Activated naive CD8-positive, alpha-beta T cell treated with anti-CD3 and anti-CD28 coated beads for 36 hours (primary cell): ENCODE data around the gene CLCA1. TPM values are rescaled to one million over a fixed set of nuclear protein-coding genes. Genes with fewer than 3 reads are reported as not detected.

Source experiments
- DNase-seq: peaks from one replicate; pipeline ENCODE4 v3.0.0; 2021
- H3K27ac Mint-ChIP-seq: one replicate; pipeline ENCODE4 v1.8.0; 2022; ENCODE audit warnings: mild to moderate bottlenecking, moderate library complexity, mixed read lengths
- H3K27me3 Mint-ChIP-seq: one replicate; pipeline ENCODE4 v1.8.0; 2022; ENCODE audit warnings: mild to moderate bottlenecking, mixed read lengths
- H3K36me3 Mint-ChIP-seq: one replicate; pipeline ENCODE4 v1.8.0; 2021; ENCODE audit warnings: mild to moderate bottlenecking, mixed read lengths
- H3K4me1 Mint-ChIP-seq: one replicate; pipeline ENCODE4 v1.8.0; 2021; ENCODE audit warnings: mixed read lengths
- H3K4me3 Mint-ChIP-seq: one replicate; pipeline ENCODE4 v1.8.0; 2022; ENCODE audit warnings: mild to moderate bottlenecking, moderate library complexity, mixed read lengths
- H3K9me3 Mint-ChIP-seq: one replicate; pipeline ENCODE4 v1.8.0; 2022; ENCODE audit warnings: mixed read lengths
- total RNA-seq, 2 experiments: library from RNA; stranded (reverse); gene quantifications; one replicate each; pipeline ENCODE4 v1.2.3, GENCODE V29; 2021

The CLCA1 gene
- total RNA-seq, 2 experiments from 2014 or later, result not detected

DNA sequence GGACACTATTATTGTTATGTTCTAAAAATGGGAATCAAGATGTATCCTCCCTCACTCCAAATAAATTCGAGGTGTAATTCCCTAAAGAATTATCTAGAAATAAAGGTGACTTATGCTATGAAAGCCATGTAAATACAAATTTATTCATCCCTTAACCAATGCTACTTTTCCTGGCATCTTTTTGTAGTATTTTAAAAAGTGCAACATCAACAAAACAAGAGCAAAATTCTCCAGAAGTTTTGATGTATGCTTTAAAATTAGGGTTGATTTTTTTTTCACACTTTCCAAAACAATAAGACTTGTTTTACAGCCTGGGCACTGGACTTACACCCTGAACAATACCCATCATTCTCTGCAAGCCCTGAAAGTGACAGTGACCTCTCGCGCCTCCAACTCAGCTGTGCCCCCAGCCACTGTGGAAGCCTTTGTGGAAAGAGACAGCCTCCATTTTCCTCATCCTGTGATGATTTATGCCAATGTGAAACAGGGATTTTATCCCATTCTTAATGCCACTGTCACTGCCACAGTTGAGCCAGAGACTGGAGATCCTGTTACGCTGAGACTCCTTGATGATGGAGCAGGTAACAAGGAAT, 21.4 kb upstream of the CLCA1 start:
- H3K36me3 Mint-ChIP-seq, result no peaks in the 10 kb centered on the region
- H3K4me3 Mint-ChIP-seq, result no peak overlapping the region
- DNase-seq, result no peak
- no peaks in the 10 kb centered on the region for H3K9me3 Mint-ChIP-seq
- H3K4me1 Mint-ChIP-seq, result no peaks in the 10 kb centered on the region
- H3K27ac Mint-ChIP-seq, result no peak overlapping the region
- peaks cover 4% of the 10 kb centered on the region for H3K27me3 Mint-ChIP-seq

DNA sequence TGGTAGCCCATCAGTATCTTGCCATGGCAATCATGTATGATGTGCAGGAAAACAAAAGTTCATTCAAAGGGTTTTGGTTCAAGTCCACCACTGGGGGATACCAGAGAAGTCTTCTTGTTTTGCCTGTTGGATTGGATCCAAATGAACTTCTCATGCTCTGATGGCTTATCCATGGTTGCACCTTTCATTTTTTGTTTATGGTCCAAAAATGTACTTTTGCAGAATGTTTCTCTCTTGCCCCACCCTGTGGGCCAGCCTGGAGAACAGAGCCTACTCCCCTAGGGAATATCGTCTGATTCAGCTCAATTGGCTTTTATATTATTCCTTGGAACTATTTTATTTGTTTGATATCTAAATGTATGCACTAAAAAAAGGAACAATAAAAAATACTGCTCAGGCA, 20.1 kb upstream of the CLCA1 start:
- Mint-ChIP-seq H3K36me3 (no peaks in the 10 kb centered on the region), H3K9me3 (no peaks in the 10 kb centered on the region), H3K27ac (no peak overlapping the region), H3K4me1 (no peaks in the 10 kb centered on the region), H3K4me3 (no peak overlapping the region), H3K27me3 (peaks cover 4% of the 10 kb centered on the region)
- no peak for DNase-seq

DNA sequence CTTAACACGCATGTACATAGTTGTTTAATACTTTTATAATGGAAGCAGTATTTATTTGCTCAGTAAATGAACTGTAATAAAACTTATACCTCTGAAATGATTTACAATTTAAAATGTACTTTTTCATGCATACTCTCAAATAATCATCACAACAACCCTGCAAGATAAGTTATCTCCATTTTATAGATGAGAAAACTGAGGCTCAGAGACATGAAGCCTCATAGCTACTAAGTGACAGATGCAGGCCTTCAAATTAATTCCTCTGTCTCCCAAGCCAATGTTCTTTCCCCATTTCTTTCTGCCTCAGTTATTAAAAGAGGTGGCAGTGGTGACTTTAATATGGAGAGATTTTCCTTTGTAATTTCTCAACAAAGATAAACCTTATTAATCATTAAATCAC, 19.6 kb upstream of the CLCA1 start:
- Mint-ChIP-seq H3K9me3 (no peaks in the 10 kb centered on the region), H3K4me1 (no peaks in the 10 kb centered on the region), H3K27ac (no peak overlapping the region), H3K36me3 (no peaks in the 10 kb centered on the region), H3K4me3 (no peak overlapping the region), H3K27me3 (peaks cover 4% of the 10 kb centered on the region)
- DNase-seq, result no peak

DNA sequence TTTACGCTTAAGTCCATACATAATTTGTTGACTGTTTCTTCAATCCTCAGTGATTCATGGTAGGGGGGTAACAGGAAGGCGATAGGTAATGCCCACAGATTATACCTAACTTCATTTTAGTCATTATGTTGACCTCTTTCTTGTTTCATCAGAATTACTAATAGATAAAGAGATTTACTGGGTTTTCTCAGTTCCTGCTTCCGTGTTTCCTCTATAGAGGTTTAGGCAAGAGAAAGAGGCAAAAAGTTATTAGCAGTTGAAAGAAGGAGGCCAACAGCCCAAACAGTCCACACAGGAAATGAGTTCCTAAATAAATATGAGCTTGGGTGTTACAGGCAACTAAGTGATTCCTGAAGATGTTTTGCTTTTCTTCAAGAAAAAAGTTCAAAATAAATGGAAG, 17.9 kb upstream of the CLCA1 start:
- no peak overlapping the region for H3K27ac Mint-ChIP-seq
- DNase-seq, result no peak
- H3K4me3 Mint-ChIP-seq, result no peak overlapping the region
- H3K36me3 Mint-ChIP-seq, result no peaks in the 10 kb centered on the region
- H3K4me1 Mint-ChIP-seq, result no peaks in the 10 kb centered on the region
- H3K27me3 Mint-ChIP-seq, result peaks cover 4% of the 10 kb centered on the region
- H3K9me3 Mint-ChIP-seq, result no peaks in the 10 kb centered on the region

DNA sequence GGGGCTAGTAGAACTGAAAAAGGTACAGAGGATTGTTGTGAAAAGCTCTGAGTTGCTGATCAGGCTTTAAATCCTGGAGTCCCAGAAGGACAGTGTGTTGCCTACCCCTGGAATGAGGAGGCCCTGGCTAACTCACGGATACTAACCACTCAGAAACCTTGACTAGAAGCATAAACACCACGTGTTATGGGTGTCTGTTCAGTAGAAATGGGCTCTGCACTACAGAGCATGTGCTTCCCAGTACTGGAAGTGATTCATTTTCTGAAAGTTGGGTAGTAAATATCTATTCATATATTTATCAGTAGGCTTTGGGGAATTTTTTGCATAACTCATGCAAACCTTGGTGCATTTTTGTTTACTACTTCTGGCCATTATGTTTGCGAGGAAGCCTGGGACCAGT, 15.1 kb upstream of the CLCA1 start:
- Mint-ChIP-seq H3K27me3 (peaks cover 5% of the 10 kb centered on the region), H3K4me1 (no peaks in the 10 kb centered on the region), H3K27ac (no peak overlapping the region), H3K36me3 (no peaks in the 10 kb centered on the region), H3K9me3 (no peaks in the 10 kb centered on the region), H3K4me3 (no peak overlapping the region)
- DNase-seq, result no peak

DNA sequence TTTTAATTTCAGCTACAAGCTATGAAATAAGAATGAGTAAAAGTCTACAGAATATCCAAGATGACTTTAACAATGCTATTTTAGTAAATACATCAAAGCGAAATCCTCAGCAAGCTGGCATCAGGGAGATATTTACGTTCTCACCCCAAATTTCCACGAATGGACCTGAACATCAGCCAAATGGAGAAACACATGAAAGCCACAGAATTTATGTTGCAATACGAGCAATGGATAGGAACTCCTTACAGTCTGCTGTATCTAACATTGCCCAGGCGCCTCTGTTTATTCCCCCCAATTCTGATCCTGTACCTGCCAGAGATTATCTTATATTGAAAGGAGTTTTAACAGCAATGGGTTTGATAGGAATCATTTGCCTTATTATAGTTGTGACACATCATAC, 13.7 kb upstream of the CLCA1 start:
- peaks cover 5% of the 10 kb centered on the region for H3K27me3 Mint-ChIP-seq
- no peak overlapping the region for H3K4me3 Mint-ChIP-seq
- no peak overlapping the region for H3K27ac Mint-ChIP-seq
- H3K4me1 Mint-ChIP-seq, result no peaks in the 10 kb centered on the region
- no peaks in the 10 kb centered on the region for H3K9me3 Mint-ChIP-seq
- no peaks in the 10 kb centered on the region for H3K36me3 Mint-ChIP-seq
- no peak for DNase-seq

DNA sequence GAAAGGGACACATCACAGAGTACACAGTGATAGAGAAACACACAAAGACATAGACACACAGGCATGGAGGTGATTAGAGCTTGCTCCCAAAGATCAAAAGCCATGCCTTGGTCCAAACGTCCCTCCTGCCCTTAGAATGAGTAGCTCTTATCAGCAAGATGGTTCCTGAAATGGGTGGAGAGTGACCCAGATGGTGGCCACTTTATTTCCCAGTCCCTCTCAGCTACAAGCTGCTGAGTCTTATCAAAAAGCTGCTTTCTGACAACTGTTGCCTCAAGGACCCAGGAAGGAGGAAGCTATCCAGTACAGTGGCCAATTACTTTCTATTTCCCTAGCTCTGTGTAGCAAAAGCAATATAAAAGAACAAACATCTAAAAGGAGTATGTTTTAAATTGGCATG, 7.7 kb upstream of the CLCA1 start:
- no peak overlapping the region for H3K27ac Mint-ChIP-seq
- H3K9me3 Mint-ChIP-seq, result no peaks in the 10 kb centered on the region
- H3K27me3 Mint-ChIP-seq, result peaks cover 5% of the 10 kb centered on the region
- H3K4me1 Mint-ChIP-seq, result no peaks in the 10 kb centered on the region
- no peak overlapping the region for H3K4me3 Mint-ChIP-seq
- DNase-seq, result no peak
- no peaks in the 10 kb centered on the region for H3K36me3 Mint-ChIP-seq

DNA sequence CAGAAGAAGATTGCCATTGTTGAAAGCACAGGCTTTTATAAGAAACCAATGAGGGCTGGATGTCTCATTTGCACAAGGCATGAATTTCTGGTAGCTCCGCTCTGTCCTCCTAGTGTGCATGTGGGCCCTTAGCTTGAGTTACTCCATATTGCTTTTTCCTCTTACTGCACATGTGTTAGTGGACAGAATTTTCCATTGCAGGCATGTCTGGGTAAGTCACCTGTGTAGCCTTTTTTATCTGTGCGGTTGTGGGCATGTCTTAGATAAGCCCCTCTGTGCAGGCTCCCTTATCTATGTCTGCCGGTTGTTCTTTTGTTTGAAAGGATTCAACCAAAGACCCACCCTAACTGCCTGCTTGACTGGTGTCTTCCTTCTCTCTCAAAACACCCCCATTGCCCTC, 7.2 kb upstream of the CLCA1 start:
- Mint-ChIP-seq H3K27ac (no peak overlapping the region), H3K27me3 (peaks cover 5% of the 10 kb centered on the region), H3K36me3 (no peaks in the 10 kb centered on the region), H3K9me3 (no peaks in the 10 kb centered on the region), H3K4me1 (no peaks in the 10 kb centered on the region), H3K4me3 (no peak overlapping the region)
- DNase-seq, result no peak

DNA sequence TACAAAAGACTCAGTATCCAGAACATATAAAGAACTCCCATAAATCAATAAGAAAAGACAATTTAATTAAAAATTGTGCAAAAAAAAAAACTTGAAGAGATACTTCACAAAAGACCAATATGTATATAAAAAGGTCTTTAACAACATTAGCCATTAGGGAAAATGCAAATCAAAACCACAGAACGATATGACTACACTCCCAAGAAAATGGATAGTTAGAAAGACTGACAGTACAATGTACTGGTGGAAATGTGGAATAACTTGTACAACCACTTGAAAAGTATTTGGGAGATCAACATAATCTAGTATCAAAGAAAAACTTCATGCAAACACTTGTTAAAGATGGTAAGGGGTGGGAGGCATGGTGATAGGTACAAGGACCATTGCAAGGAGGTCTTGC, 3.9 kb upstream of the CLCA1 start:
- no peaks in the 10 kb centered on the region for H3K9me3 Mint-ChIP-seq

DNA sequence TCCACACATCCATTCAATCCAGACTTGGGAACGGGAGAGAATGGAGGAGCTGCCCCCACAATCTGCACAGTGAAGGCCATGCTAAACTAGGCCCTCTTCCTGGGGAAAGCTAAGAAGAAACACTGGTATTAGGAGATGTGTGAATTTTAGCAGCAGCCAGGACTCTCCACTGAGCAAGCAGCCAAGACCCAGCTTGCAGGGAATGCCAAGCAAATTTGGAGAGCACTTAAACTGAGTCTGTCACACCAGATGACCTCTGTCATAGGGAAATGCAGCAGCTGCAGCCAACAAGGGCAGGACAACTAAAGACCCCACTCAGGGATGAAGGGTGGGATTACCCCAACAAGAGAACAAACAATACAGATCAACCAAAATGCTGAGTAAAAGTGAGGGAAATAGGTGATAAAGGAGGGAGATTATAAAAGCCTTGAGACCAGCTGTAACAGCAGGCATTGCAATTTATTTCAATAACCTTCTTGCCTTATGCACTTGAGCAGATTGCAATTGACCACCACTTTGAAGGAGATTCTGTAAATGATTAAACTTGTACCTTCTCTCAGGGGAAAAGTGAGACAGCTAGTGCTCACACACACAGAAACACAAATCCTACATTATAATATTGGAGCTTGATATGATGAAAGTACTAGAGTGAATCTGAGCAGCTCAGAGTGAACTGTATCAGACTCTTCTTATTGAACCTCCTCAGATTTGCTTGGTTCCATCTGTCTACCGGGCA, 2.5 kb upstream of the CLCA1 start:
- Mint-ChIP-seq H3K36me3 (no peaks in the 10 kb centered on the region), H3K4me1 (peaks cover 2% of the 10 kb centered on the region), H3K27ac (no peak overlapping the region), H3K4me3 (no peak overlapping the region), H3K27me3 (no peaks in the 10 kb centered on the region), H3K9me3 (no peaks in the 10 kb centered on the region)
- DNase-seq, result no peak

More for the DNA sequence above, 3.9 kb upstream of the CLCA1 start:
- Mint-ChIP-seq H3K27me3 (no peaks in the 10 kb centered on the region), H3K27ac (no peak overlapping the region), H3K4me3 (no peak overlapping the region), H3K4me1 (no peaks in the 10 kb centered on the region), H3K36me3 (no peaks in the 10 kb centered on the region)
- no peak for DNase-seq

DNA sequence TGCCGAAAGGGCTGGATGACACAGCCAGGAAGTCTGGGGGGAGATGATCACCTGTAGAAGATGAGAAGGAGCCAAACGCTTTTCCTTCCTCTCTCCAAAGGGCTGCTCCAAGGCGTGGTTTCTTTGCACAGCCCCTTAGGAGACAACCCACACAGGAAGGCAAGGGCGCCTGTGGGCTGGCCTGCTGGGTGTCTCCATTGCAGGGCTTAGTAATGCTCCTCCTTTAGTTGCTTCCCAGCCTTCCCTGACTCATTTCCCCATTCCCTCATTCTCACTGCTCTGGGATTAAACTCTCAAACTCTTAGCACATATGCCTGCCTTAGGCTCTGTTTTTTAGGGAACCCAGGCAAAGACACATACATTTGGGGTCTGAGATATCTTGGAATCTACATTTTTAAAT, 1.7 kb upstream of the CLCA1 start:
- no peak overlapping the region for H3K4me3 Mint-ChIP-seq
- H3K27me3 Mint-ChIP-seq, result no peaks in the 10 kb centered on the region

DNA sequence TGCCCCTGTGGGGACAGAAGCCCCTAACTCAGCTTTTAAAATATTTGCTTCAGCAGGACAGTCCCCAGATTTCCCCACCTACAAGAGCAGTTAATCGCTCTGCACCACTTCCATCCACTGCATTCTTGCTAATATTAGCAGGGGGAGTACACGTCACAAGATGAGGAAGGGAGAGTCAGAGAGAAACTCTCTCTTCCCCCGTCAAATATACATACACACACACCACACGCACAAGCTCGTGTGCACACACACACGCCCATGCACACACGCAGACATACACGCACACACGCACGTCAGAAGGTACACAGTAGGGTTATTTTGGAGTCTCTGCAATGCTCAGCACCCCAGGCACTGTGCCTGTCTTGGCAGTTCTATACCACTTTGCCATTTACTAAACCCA, 2.1 kb downstream of the CLCA1 start:
- Mint-ChIP-seq H3K36me3 (no peaks in the 10 kb centered on the region), H3K27ac (no peak overlapping the region), H3K4me3 (no peak overlapping the region), H3K27me3 (peaks cover 6% of the 10 kb centered on the region), H3K4me1 (peaks cover 2% of the 10 kb centered on the region), H3K9me3 (no peaks in the 10 kb centered on the region)
- DNase-seq, result no peak

More for the DNA sequence above, 1.7 kb upstream of the CLCA1 start:
- Mint-ChIP-seq H3K4me1 (peaks cover 2% of the 10 kb centered on the region), H3K27ac (no peak overlapping the region), H3K9me3 (no peaks in the 10 kb centered on the region), H3K36me3 (no peaks in the 10 kb centered on the region)
- no peak for DNase-seq

DNA sequence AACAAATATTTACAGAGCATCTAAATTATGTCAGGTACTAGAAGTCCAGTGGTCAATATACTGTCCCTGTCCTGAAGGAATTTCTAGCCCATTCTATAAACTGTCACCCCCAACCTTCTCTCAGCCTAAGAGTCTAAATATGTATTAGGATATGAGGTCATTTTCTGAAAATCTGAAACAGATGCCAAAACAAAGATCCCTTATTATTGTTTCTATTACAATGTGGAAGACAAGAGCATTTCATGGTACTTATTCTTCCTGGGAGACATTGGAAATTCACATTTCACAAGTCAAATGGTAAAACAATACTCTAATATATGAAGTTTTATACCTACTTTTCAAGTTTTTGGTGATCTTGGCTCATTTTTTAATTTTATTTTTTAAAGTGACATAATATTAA, 2.6 kb downstream of the CLCA1 start:
- peaks cover 6% of the 10 kb centered on the region for H3K27me3 Mint-ChIP-seq
- no peak for DNase-seq
- no peaks in the 10 kb centered on the region for H3K36me3 Mint-ChIP-seq
- H3K4me3 Mint-ChIP-seq, result no peak overlapping the region
- no peak overlapping the region for H3K27ac Mint-ChIP-seq
- H3K4me1 Mint-ChIP-seq, result peaks cover 2% of the 10 kb centered on the region
- H3K9me3 Mint-ChIP-seq, result no peaks in the 10 kb centered on the region

DNA sequence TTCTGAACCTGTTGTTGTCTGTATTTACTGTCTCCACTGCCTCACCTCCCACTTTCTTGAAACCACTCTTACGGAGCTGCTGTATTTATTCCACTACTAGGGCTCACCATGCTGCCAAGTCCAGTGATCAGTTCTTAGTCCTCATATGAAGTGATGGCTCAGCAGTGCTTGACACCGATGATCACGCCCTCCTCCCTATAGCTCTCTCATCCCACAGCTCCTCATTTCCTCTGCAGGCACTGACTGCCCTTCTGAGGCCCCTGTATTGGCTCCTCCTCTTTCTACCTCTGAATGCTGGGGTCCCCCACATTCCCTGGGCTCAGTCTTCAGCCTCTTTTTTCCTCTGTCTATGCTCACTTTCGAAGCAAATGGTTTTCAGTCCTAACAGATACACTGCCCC, 3.4 kb downstream of the CLCA1 start:
- DNase-seq, result no peak

DNA sequence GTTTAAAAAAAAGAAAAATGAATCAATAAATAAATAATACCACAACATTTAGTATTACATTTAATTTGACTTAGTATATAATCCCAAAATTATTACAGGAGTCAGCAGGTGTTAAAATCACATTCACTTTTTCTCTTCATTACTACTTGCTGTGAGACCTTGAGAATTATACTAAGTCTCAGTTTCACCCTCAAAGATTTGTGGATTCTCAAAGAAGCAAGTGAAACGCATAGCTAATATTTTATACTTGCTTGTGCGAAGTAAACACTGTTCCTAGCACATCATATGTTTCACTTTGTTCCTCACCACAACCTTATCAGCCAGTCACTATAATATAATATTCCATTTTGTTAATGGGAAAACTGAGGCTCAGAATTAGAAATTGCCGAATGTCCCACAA, 4.0 kb downstream of the CLCA1 start:
- Mint-ChIP-seq H3K4me1 (peaks cover 2% of the 10 kb centered on the region), H3K4me3 (no peak overlapping the region), H3K27ac (no peak overlapping the region), H3K36me3 (no peaks in the 10 kb centered on the region), H3K27me3 (peaks cover 6% of the 10 kb centered on the region), H3K9me3 (no peaks in the 10 kb centered on the region)
- DNase-seq, result no peak

More for the DNA sequence above, 3.4 kb downstream of the CLCA1 start:
- no peaks in the 10 kb centered on the region for H3K36me3 Mint-ChIP-seq
- no peak overlapping the region for H3K27ac Mint-ChIP-seq
- H3K4me1 Mint-ChIP-seq, result peaks cover 2% of the 10 kb centered on the region
- peaks cover 6% of the 10 kb centered on the region for H3K27me3 Mint-ChIP-seq
- no peak overlapping the region for H3K4me3 Mint-ChIP-seq
- no peaks in the 10 kb centered on the region for H3K9me3 Mint-ChIP-seq

DNA sequence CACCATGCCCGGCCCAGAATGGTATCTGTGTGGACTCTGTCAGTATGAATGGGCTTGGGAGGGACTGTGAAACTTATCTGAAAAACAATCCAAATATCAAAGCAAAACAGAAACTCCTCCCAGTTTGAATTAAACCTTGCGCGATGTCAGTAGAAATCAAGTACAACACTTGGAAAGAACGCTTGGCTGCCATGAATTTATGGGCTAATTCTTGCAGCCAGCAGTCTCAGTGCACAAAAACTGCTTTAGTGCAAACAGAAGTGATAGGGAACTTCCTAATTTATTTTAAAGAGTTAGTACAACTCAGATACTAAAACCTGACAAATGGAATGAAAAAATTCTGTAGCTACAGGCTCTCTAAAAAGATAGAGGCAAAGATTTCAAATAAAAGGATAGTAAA, 8.5 kb downstream of the CLCA1 start:
- Mint-ChIP-seq H3K27me3 (peaks cover 6% of the 10 kb centered on the region), H3K9me3 (no peaks in the 10 kb centered on the region), H3K4me3 (no peak overlapping the region), H3K27ac (no peak overlapping the region), H3K36me3 (no peaks in the 10 kb centered on the region), H3K4me1 (no peaks in the 10 kb centered on the region)
- no peak for DNase-seq
